ENCODE data around the gene RAPGEF5. TPM values are rescaled to one million over a fixed set of nuclear protein-coding genes. Genes with fewer than 3 reads are reported as not detected.

The RAPGEF5 gene
- total RNA-seq, 1 donor from 2014 or later = 9.9 TPM

DNA sequence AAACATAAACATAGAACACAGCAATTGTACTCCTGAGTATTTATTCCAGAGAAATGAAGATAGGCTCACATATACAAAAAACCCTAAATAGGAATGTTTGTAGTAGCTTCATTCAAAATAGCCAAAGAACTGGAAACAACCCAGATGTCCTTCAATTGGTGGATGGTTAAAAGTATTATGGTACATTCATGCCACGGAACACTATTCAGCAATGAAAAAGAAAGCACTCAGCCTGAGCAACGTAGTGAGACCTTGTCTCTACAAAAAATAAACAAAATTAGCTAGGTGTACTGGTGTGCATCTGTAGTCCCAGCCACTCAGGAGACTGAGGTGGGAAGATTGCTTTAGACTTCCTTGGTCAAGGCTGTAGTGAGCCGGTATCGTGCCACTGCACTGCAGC, 94.4 kb downstream of the RAPGEF5 start:
- Mint-ChIP-seq H3K4me1 (ENCODE audit: low read depth) (no peaks in the 10 kb centered on the region), H3K36me3 (ENCODE audit: insufficient read depth) (no peaks in the 10 kb centered on the region), H3K27me3 (no peaks in the 10 kb centered on the region), H3K4me3 (ENCODE audit: low read depth) (no peak overlapping the region), H3K27ac (no peak overlapping the region), H3K9me3 (ENCODE audit: low read depth) (no peaks in the 10 kb centered on the region)
- TF ChIP-seq, protein P1, sequence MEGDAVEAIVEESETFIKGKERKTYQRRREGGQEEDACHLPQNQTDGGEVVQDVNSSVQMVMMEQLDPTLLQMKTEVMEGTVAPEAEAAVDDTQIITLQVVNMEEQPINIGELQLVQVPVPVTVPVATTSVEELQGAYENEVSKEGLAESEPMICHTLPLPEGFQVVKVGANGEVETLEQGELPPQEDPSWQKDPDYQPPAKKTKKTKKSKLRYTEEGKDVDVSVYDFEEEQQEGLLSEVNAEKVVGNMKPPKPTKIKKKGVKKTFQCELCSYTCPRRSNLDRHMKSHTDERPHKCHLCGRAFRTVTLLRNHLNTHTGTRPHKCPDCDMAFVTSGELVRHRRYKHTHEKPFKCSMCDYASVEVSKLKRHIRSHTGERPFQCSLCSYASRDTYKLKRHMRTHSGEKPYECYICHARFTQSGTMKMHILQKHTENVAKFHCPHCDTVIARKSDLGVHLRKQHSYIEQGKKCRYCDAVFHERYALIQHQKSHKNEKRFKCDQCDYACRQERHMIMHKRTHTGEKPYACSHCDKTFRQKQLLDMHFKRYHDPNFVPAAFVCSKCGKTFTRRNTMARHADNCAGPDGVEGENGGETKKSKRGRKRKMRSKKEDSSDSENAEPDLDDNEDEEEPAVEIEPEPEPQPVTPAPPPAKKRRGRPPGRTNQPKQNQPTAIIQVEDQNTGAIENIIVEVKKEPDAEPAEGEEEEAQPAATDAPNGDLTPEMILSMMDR (IDR thresholded peaks at IDR 0.05; ENCODE audit: unreplicated experiment) = no peak
- no peak for DNase-seq (ENCODE audit: low spot score, unreplicated experiment)

GRCh38 chr7:22256541-22257096, 100.3 kb downstream of the RAPGEF5 start:
- H3K27ac Mint-ChIP-seq = peak overlapping the region; percentile 15
- DNase-seq (ENCODE audit: low spot score, unreplicated experiment) = no peak
- TF ChIP-seq, protein P1 (IDR thresholded peaks at IDR 0.05; ENCODE audit: unreplicated experiment) = no peak
- H3K4me3 Mint-ChIP-seq (ENCODE audit: low read depth) = no peak overlapping the region
- no peaks in the 10 kb centered on the region for H3K9me3 Mint-ChIP-seq (ENCODE audit: low read depth)
- no peaks in the 10 kb centered on the region for H3K36me3 Mint-ChIP-seq (ENCODE audit: insufficient read depth)
- no peaks in the 10 kb centered on the region for H3K27me3 Mint-ChIP-seq
- peaks cover 24% of the 10 kb centered on the region for H3K4me1 Mint-ChIP-seq (ENCODE audit: low read depth)

GRCh38 chr7:22255834-22256233, 101.1 kb downstream of the RAPGEF5 start:
- Mint-ChIP-seq H3K9me3 (ENCODE audit: low read depth) (no peaks in the 10 kb centered on the region), H3K36me3 (ENCODE audit: insufficient read depth) (no peaks in the 10 kb centered on the region), H3K4me1 (ENCODE audit: low read depth) (peaks cover 24% of the 10 kb centered on the region), H3K27ac (no peak overlapping the region), H3K4me3 (ENCODE audit: low read depth) (no peak overlapping the region), H3K27me3 (no peaks in the 10 kb centered on the region)
- DNase-seq (ENCODE audit: low spot score, unreplicated experiment) = no peak
- TF ChIP-seq, protein P1 (IDR thresholded peaks at IDR 0.05; ENCODE audit: unreplicated experiment) = no peak

DNA sequence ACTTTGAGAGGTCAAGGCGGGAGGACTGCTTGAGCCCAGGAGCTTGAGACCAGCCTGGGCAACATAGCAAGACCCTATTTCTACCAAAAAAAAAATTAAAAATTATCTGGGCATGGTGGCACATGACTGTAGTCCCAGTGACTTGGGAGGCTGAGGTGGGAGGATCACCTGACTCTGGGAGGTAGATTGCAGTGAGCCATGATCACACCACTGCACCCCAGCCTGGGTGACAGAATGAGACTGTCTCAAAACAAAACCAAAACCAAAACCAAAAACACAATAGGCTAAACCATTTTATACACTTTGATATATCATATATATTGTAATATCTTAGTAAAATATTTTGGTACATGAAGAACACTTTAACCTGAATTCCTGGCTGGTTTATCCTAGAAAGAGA, 101.6 kb downstream of the RAPGEF5 start:
- H3K4me1 Mint-ChIP-seq (ENCODE audit: low read depth) = peaks cover 24% of the 10 kb centered on the region
- no peaks in the 10 kb centered on the region for H3K27me3 Mint-ChIP-seq
- no peak overlapping the region for H3K27ac Mint-ChIP-seq
- TF ChIP-seq, protein P1 (IDR thresholded peaks at IDR 0.05; ENCODE audit: unreplicated experiment) = no peak
- no peak for DNase-seq (ENCODE audit: low spot score, unreplicated experiment)
- no peaks in the 10 kb centered on the region for H3K36me3 Mint-ChIP-seq (ENCODE audit: insufficient read depth)
- H3K4me3 Mint-ChIP-seq (ENCODE audit: low read depth) = no peak overlapping the region
- H3K9me3 Mint-ChIP-seq (ENCODE audit: low read depth) = no peaks in the 10 kb centered on the region

- Mint-ChIP-seq H3K36me3 (ENCODE audit: insufficient read depth) (no peaks in the 10 kb centered on the region), H3K9me3 (ENCODE audit: low read depth) (no peaks in the 10 kb centered on the region), H3K27me3 (no peaks in the 10 kb centered on the region), H3K4me3 (ENCODE audit: low read depth) (no peak overlapping the region), H3K27ac (peak overlapping the region; percentile 18), H3K4me1 (ENCODE audit: low read depth) (peaks cover 24% of the 10 kb centered on the region)
- no peak for DNase-seq (ENCODE audit: low spot score, unreplicated experiment)
- TF ChIP-seq, protein P1 (IDR thresholded peaks at IDR 0.05; ENCODE audit: unreplicated experiment) = no peak
Measured at GRCh38 chr7:22252936-22253536, 103.9 kb downstream of the RAPGEF5 start.

All from progenitor cell of endocrine pancreas (in vitro differentiated cells).